ENCODE data around the gene MPPED1.

The MPPED1 gene

DNA sequence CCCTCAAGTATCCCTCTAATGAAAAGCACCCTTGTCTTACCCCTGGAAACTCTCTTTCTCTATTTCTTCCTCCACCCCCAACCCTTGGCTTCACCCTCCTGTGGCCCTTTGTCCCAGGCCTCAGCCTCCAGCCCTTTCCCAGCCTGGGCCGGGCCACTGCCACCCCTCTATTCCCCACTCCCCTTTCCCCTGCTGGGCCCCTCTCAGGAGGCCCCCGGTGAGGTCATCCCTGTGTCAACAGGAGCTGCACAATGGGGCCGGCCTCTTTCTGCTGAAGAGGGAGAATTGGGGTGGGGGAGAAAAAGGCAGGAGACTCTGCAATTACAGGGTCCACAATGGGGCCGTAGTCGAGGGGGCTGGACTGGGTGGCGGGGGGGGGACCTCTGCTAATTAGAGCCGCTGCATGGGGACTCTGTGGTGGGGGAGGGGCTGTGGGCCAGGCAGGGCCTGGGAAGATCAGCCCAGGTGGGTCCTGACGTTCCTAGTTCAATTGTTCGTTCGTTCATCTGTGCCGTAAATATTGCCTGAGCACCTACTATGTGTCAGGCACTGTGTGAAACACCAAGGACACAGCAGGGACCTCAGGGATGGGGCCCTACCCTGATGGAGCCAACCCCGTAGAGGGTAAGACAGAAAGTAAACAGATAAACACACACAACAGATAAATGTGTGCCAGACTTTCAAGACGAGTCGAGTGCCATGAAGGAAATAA, 18.5 kb upstream of the MPPED1 start:
- no peak for DNase-seq

DNA sequence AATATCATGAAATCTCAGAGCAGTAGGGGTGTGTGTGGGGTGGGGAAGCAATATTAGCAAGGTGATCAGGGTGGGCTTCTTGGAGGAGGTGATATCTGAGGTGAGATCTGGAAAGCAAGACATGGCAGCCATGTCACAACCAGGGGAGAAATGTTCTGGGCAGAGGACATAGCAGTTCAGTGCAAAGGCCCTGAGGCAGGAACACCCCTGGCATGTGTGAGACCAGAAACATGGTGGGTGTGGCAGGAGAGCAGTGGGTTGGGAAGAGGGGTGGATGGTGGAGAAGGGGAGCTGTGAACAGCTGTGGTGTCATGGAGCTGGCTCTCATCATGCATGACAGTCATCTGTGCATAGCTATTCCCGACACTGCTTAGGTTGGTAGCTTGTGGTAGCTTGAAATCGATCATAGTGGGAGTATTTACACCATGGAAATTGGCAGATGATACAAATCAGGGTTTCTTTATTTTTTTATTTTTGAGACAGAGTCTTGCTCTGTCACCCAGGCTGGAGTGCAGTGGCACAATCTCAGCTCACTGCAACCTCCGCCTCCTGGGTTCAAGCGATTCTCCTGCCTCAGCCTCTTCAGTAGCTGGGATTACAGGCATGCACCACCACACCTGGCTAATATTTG, 17.9 kb upstream of the MPPED1 start:
- no peak for DNase-seq

- no peak for DNase-seq
Measured at GRCh38 chr22:43395086-43395695, 16.6 kb upstream of the MPPED1 start.

- no peak for DNase-seq
Measured at GRCh38 chr22:43396321-43396933, 15.4 kb upstream of the MPPED1 start.

GRCh38 chr22:43396934-43397457, 14.8 kb upstream of the MPPED1 start:
- DNase-seq = no peak

DNA sequence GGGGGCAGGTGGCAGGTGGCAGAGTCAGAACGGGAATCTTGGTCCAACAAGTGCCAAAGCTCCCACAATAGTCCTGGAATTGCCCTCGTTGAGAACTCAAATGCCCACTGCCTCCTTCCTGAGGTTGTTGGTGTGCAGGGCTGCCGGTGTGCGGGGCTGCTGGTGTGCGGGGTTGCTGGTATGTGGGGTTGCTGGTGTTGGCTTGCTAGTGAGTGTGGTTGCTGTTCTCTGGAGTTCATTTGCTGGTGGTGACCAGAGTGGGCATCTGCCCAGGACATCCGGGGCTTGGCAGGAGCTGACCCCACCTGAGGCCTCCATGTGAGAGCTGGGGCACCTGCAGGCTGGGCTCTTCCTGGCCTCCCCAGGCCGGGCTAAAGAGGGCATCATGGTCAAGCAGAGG, 14.0 kb upstream of the MPPED1 start:
- no peak for DNase-seq

DNA sequence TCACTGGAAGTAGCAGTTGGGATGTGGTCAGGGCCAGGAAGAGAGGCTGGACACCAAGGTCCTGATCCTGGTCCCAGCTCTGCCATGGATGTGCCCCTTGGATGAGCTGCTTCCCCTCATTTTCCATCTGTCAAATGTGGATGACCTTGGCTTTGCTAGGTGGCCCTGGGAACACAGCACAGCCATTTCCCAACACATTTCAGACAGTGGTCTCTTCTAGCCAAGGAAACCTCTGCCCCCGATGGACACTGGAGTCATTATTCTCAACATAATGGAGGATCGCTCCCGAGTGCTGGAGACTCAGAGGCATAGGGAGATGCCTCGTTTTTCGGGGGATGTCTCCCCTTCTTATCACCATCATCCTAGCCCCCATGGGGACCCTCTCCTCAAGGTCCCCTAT, 13.6 kb upstream of the MPPED1 start:
- no peak for DNase-seq

DNA sequence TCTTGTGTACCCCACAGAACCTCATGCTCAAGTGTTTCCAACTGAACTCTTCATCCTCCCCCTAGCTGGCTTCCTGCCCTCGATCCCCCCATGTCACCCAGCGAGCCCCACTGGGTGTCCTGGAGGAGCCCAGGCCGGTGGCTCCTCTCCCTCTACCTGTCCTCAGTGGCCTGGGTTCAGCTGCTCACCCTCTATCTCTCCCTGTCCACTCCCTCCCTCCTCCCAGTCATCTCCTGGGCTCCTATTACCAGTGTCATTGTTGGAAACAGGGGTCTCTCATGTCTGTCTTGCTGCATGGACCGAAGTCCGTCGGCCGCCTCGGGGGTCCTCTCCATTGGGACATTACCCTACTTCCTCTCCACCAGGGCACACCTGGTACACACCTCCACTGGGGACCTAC, 12.9 kb upstream of the MPPED1 start:
- no peak for DNase-seq

DNA sequence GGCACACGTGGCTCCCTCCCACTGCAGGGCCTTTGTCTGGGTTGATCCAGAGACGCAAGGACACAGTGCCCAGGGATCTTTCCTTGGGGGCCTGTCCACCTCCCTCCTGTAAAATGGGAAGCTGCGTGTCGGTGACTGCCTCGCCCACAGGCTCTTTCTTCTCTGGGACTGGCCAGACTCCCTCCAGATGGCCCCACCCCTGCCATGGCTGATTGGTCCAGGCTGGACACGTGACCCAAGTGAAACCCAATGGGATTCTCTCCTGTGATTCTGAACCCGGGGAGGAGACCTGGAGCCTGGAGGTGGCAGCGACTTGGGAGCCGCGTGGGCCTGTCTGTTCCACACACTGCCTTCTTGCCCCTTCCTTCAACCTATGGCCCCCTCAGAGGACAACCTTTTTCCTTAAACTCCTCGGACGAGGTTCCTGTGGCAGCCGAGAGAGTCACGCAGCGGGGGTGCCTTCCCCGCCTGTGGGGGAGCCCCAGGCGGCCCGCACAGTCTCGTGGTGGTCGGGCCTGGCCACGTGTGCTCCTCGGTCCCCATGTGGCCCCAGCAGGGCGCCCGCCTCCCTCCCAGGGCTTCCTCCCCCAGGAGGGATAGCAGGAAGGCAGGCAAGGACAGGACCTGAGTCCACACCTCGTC, 12.4 kb upstream of the MPPED1 start:
- no peak for DNase-seq

GRCh38 chr22:43399980-43400358, 11.8 kb upstream of the MPPED1 start:
- no peak for DNase-seq

- DNase-seq = no peak
Measured at GRCh38 chr22:43400449-43400848, 11.4 kb upstream of the MPPED1 start.

GRCh38 chr22:43401233-43401632, 10.6 kb upstream of the MPPED1 start:
- DNase-seq = no peak

GRCh38 chr22:43401661-43402060, 10.2 kb upstream of the MPPED1 start:
- DNase-seq = no peak

- DNase-seq = no peak
Measured at GRCh38 chr22:43402128-43402527, 9.7 kb upstream of the MPPED1 start.

DNA sequence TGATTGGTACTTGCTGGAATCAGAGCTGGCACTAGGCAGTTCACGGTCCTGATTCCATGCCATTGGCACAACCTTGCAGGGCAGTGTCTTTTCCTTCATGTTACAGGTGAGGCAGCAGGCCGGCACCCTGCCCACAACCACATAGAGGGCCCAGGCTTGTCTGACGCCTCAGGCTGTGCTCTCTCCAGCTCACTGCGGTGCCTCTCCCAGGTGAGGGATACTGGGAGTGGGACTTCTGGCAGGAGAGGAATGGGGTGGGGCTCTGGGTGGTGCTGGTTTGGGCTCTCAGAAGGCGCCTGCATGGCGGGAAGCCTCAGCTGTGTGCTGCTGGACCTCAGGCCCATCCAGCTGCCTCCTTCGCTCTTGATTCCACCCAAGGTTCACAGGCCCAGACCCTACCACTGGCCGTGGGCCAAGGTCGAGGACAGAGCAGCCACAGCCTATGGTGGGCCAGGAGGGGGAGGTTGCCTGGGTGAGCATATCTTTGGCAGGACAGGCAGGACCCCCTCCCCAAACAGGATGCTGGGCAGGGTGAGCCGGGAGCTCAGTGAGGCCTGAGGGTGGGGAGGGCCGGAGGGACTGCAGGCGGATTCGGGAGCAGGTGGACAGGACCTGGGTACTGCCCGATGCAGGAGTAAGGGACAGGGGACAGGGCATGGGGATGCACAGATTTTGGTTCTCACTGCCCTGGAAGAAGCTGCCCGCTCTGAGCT, 7.0 kb upstream of the MPPED1 start:
- DNase-seq = no peak

DNA sequence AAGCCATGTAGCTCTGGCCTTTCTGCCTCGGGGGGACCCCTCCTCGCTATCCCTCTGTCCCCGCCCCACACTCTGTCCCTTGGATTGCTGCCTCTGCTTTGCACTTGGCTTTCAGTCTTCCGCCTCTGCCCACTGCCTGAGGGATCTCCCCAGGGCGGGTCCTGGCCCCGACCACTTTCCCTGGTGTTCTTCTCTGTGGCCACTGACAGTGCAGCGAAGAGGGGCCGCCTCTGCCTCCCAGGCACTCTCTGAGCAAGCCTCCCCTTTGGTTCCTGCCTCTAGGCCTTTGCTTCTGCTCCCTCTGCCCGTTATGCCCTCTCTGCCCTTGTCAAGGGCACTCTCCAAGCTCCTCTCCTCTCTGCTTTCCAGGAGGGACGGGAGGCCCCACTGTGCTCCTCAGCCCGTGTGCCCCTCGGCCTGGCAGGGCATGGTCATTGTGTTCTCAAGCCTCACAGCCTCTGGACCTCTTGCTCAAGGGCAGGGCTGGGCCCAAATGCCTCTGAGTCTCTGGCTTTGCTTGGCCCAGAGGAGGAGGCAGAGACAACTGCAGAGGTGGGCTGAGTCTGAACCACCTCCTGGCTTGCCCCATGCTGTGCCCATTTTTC, 5.5 kb upstream of the MPPED1 start:
- DNase-seq = no peak

GRCh38 chr22:43407591-43407990, 4.2 kb upstream of the MPPED1 start:
- DNase-seq = no peak

DNA sequence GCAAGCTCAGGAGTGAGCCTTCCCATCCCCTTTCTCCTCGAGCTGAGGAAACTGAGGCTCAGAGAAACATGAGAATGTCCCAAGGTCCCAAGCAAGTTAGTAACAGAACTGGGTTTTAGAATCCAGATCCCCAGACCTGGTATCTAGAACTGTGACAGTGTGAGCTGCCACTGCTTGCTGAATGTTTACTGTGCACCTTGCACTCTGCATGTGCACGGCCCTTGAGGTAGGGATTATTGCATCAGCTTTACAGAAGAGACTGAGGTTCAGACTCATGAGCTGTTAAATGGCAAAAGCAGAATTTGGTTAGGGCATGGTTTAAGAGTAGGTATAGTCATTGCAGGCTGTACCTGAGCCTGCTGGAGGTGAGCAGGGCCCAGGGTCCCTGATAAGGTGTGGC, 3.8 kb upstream of the MPPED1 start:
- no peak for DNase-seq

DNA sequence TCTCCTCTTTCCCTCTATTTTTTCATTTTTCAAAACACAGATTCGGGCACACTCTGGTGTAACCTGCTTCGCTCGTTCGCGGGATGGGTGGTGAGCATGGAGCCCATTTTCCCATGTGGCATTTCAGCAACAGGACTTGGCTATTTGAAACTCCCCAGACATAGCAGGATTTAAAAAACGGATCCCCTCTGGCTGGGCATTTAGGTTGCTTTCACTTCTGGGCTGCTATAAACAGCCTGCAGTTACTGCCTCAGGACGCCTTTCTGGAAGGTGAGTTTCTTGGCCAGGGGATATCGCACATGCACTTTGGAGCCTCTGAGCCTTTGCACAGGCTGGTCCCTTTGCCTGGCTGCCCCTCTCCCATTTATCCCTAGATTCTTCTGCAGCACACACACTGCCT, 2.8 kb upstream of the MPPED1 start:
- DNase-seq = no peak

GRCh38 chr22:43409800-43410199, 2.0 kb upstream of the MPPED1 start:
- no peak for DNase-seq

DNA sequence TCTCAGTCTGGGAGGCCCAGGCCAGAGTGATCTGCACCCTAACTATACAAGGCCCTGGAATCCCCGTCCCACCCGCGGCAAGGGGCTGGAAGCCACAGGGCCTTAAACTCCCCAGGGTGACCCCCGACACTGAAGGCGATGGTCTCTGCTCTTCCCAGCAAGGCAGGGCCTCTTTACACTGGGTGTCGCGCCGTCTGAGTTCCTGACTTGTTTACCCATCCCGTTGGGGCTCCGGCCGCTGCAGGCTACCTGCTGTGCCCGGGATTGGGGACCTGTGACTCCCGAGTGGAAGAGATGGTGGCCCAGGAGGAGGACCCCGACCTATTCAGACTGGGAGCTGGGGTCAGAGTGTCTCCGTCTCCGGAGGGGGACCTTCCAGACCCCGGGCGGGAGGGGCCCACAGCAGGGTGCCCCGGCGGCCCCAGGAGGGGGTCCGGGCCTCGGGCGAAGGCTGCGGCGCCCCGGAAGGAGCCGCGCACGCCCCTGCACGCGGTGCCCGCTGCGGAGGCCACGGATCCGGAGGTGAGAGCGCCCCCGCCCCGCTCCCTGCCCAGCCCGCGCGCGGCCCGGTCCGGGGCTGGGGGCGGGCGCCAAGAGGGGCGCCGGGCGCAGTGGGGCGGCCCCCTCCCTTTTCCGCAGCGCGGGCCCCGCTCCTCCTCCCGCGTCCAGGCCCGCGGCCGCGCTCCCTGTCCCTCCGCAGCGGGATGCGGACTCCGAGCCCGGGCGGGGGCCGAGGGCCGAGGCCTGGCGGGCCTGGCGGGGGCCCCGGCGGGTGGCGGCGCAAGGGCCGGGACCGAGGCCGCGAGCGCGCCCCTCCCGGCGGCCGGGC, 560 bp upstream of the MPPED1 start:
- no peak for DNase-seq
